Neural progenitor cell (in vitro differentiated cells): Measurements from ENCODE around the gene NINJ2. TPM values are rescaled to one million over a fixed set of nuclear protein-coding genes. Genes with fewer than 3 reads are reported as not detected.
A peak's percentile ranks its signal among the peaks of the same experiment; 100 is the strongest.
"Not testable (repeated sequence)": the region's sequence is repeated elsewhere in the genome, so short reads cannot be mapped to it uniquely, and the experiment has no call there.

Experiments
- DNase-seq: peaks from one replicate; pipeline ENCODE4 v3.0.0-alpha.2; 2016; ENCODE audit warnings: low spot score
- H2AFZ ChIP-seq: fragments of 200-600 bp; sonication (generic); replicated peaks from 2 replicates; pipeline ENCODE4 v1.6.1; 2016; ENCODE audit warnings: antibody characterized with exemption
- H3F3A ChIP-seq: fragments of 200-600 bp; sonication (generic); 2 replicates; pipeline ENCODE4 v1.6.1; 2016; ENCODE audit warnings: antibody characterized with exemption, low read depth
- H3K27ac ChIP-seq: fragments of 200-600 bp; sonication (generic); 2 replicates; pipeline ENCODE4 v1.5.1; 2016; ENCODE audit warnings: mild to moderate bottlenecking
- H3K27me3 ChIP-seq: fragments of 200-600 bp; sonication (generic); 2 replicates; pipeline ENCODE4 v1.6.1; 2016; ENCODE audit warnings: mild to moderate bottlenecking, moderate library complexity
- H3K36me3 ChIP-seq: fragments of 200-600 bp; sonication (generic); 2 replicates; pipeline ENCODE4 v1.5.1; 2016
- H3K4me1 ChIP-seq: fragments of 200-600 bp; sonication (generic); 2 replicates; pipeline ENCODE4 v1.6.1; 2016; ENCODE audit warnings: mixed run types
- H3K4me2 ChIP-seq: fragments of 200-600 bp; sonication (generic); 2 replicates; pipeline ENCODE4 v1.6.1; 2016
- H3K4me3 ChIP-seq: fragments of 200-600 bp; sonication (generic); 2 replicates; pipeline ENCODE4 v1.5.1; 2016
- H3K79me2 ChIP-seq: fragments of 200-600 bp; sonication (generic); 2 replicates; pipeline ENCODE4 v1.6.1; 2016; ENCODE audit warnings: low read depth
- H3K9ac ChIP-seq: fragments of 200-600 bp; sonication (generic); 2 replicates; pipeline ENCODE4 v1.6.1; 2016
- H3K9me3 ChIP-seq: fragments of 200-600 bp; sonication (generic); 2 replicates; pipeline ENCODE4 v1.5.1; 2016; ENCODE audit warnings: low read depth
- H4K20me1 ChIP-seq: fragments of 200-600 bp; sonication (generic); 2 replicates; pipeline ENCODE4 v1.6.1; 2016; ENCODE audit warnings: low read depth
- H3K27ac Mint-ChIP-seq: 3 replicates; pipeline ENCODE4 v1.8.0; 2021; ENCODE audit warnings: mixed read lengths
- H3K27me3 Mint-ChIP-seq: 2 replicates; pipeline ENCODE4 v1.8.0; 2022; ENCODE audit warnings: low read depth, mild to moderate bottlenecking, inconsistent platforms, moderate library complexity, mixed read lengths; ENCODE audit not compliant: insufficient read depth
- H3K36me3 Mint-ChIP-seq: 3 replicates; pipeline ENCODE4 v1.8.0; 2021; ENCODE audit warnings: mixed read lengths
- H3K4me1 Mint-ChIP-seq: 3 replicates; pipeline ENCODE4 v1.8.0; 2021; ENCODE audit warnings: mixed read lengths
- H3K4me3 Mint-ChIP-seq: 3 replicates; pipeline ENCODE4 v1.8.0; 2021; ENCODE audit warnings: mild to moderate bottlenecking, moderate library complexity, mixed read lengths
- H3K9me3 Mint-ChIP-seq: 3 replicates; pipeline ENCODE4 v1.8.0; 2020; ENCODE audit warnings: mixed read lengths
- EZH2 ChIP-seq: fragments of 200-600 bp; sonication (generic); IDR thresholded peaks from 2 replicates; pipeline ENCODE4 v1.6.1; 2017; ENCODE audit warnings: antibody characterized with exemption, mild to moderate bottlenecking, moderate library complexity
- EZH2phosphoT487 ChIP-seq: fragments of 200-600 bp; sonication (generic); IDR thresholded peaks from 2 replicates; pipeline ENCODE4 v1.6.1; 2017; ENCODE audit warnings: antibody characterized with exemption
- total RNA-seq: library from RNA; depleted of rRNA; stranded (reverse); fragments of >200 nt; gene quantifications from 2 replicates; pipeline ENCODE4 v1.2.3, GENCODE V29; 2015; ENCODE audit warnings: low replicate concordance
- TF ChIP-seq, protein P1 (sequence below): fragments of 200-600 bp; sonication (generic); IDR thresholded peaks from 2 replicates; pipeline ENCODE4 v1.5.1; 2017; ENCODE audit warnings: antibody characterized with exemption, mild to moderate bottlenecking

Gene NINJ2
- total RNA-seq, 1 donor from 2014 or later, result not detected

DNA sequence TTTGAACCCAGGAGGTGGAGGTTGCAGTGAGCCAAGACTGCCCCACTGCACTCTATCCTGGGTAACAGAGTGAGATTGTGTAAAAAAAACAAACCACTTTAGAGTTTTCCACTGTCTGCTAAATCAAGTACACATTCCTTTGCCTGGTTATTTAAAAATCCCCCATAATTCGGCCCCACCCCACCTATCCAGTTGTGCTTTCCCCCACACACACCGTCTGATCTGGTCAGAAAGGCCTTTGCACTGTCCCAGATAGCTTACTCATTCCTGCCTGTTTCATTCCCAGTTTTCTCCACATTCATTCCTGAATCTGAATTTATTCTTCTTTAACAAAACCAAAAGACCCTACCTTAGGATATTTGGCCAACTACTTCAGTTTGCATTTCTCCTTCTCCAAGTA, 29.5 kb downstream of the NINJ2 start:
- no peak overlapping the region for H3K4me3 ChIP-seq
- Mint-ChIP-seq H3K4me3 (no peak overlapping the region), H3K27ac (no peak overlapping the region), H3K4me1 (peaks cover 30% of the 10 kb centered on the region), H3K9me3 (no peaks in the 10 kb centered on the region), H3K36me3 (no peaks in the 10 kb centered on the region), H3K27me3 (peaks cover 2% of the 10 kb centered on the region)
- H3K9me3 ChIP-seq, result no peaks in the 10 kb centered on the region
- peaks cover 34% of the 10 kb centered on the region for H3F3A ChIP-seq
- no peaks in the 10 kb centered on the region for H4K20me1 ChIP-seq
- no peak overlapping the region for H3K27ac ChIP-seq
- no peak overlapping the region for H3K9ac ChIP-seq
- H3K4me1 ChIP-seq, result peaks cover 18% of the 10 kb centered on the region
- no peak for DNase-seq
- TF ChIP-seq, protein P1, sequence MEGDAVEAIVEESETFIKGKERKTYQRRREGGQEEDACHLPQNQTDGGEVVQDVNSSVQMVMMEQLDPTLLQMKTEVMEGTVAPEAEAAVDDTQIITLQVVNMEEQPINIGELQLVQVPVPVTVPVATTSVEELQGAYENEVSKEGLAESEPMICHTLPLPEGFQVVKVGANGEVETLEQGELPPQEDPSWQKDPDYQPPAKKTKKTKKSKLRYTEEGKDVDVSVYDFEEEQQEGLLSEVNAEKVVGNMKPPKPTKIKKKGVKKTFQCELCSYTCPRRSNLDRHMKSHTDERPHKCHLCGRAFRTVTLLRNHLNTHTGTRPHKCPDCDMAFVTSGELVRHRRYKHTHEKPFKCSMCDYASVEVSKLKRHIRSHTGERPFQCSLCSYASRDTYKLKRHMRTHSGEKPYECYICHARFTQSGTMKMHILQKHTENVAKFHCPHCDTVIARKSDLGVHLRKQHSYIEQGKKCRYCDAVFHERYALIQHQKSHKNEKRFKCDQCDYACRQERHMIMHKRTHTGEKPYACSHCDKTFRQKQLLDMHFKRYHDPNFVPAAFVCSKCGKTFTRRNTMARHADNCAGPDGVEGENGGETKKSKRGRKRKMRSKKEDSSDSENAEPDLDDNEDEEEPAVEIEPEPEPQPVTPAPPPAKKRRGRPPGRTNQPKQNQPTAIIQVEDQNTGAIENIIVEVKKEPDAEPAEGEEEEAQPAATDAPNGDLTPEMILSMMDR, result no peak
- TF ChIP-seq EZH2, result no peak
- no peak for TF ChIP-seq EZH2phosphoT487
- H3K36me3 ChIP-seq, result no peaks in the 10 kb centered on the region
- no peaks in the 10 kb centered on the region for H3K27me3 ChIP-seq
- H2AFZ ChIP-seq, result no peak overlapping the region
- H3K4me2 ChIP-seq, result no peak overlapping the region
- H3K79me2 ChIP-seq, result no peaks in the 10 kb centered on the region

DNA sequence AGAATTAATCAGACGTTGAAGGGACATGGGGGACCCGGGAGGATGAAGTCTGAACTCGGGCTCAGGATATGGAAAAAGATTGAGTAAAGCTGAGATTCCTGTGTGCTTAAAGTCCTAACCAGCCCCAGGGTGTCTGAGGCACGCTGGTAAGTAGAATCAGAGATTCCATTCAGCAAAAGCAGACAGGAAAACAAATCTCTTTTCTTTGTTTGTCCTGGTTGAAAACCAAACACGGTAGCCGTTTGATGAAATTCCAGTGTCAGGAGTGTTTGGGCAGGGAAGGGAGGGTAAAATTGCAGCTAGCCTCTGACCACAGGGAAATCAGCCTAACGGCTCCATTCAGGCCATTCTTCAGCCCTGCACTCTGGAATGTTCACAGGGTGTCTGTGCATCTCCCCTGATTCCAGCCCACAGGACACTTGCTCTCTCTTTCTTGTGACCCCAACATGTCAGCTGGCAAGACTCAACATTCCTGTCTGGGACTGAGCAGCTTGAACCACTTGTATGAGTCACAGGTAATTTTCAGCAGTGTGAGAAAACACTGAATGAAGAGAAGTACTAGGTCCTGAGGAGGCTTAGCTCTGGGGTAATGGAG, 31.0 kb downstream of the NINJ2 start:
- no peaks in the 10 kb centered on the region for H3K36me3 ChIP-seq
- peaks cover 18% of the 10 kb centered on the region for H3K4me1 ChIP-seq
- no peaks in the 10 kb centered on the region for H3K79me2 ChIP-seq
- H3K27ac ChIP-seq, result peak overlapping the region; percentile 73
- H3K27me3 ChIP-seq, result no peaks in the 10 kb centered on the region
- peak overlapping the region; percentile 43 for H3K27ac Mint-ChIP-seq
- no peak for TF ChIP-seq EZH2phosphoT487
- TF ChIP-seq, protein P1, result no peak
- TF ChIP-seq EZH2, result no peak
- peaks cover 2% of the 10 kb centered on the region for H3K27me3 Mint-ChIP-seq
- H3K4me1 Mint-ChIP-seq, result peaks cover 32% of the 10 kb centered on the region
- peak; percentile 77 for DNase-seq
- peak overlapping the region; percentile 30 for H3K4me3 Mint-ChIP-seq
- no peak overlapping the region for H3K9ac ChIP-seq
- peak overlapping the region; percentile 68 for H3K4me2 ChIP-seq
- peak overlapping the region; percentile 77 for H2AFZ ChIP-seq
- H3F3A ChIP-seq, result peaks cover 34% of the 10 kb centered on the region
- H3K4me3 ChIP-seq, result peak overlapping the region; percentile 4
- no peaks in the 10 kb centered on the region for H3K9me3 Mint-ChIP-seq
- H3K9me3 ChIP-seq, result no peaks in the 10 kb centered on the region
- no peaks in the 10 kb centered on the region for H4K20me1 ChIP-seq
- no peaks in the 10 kb centered on the region for H3K36me3 Mint-ChIP-seq

DNA sequence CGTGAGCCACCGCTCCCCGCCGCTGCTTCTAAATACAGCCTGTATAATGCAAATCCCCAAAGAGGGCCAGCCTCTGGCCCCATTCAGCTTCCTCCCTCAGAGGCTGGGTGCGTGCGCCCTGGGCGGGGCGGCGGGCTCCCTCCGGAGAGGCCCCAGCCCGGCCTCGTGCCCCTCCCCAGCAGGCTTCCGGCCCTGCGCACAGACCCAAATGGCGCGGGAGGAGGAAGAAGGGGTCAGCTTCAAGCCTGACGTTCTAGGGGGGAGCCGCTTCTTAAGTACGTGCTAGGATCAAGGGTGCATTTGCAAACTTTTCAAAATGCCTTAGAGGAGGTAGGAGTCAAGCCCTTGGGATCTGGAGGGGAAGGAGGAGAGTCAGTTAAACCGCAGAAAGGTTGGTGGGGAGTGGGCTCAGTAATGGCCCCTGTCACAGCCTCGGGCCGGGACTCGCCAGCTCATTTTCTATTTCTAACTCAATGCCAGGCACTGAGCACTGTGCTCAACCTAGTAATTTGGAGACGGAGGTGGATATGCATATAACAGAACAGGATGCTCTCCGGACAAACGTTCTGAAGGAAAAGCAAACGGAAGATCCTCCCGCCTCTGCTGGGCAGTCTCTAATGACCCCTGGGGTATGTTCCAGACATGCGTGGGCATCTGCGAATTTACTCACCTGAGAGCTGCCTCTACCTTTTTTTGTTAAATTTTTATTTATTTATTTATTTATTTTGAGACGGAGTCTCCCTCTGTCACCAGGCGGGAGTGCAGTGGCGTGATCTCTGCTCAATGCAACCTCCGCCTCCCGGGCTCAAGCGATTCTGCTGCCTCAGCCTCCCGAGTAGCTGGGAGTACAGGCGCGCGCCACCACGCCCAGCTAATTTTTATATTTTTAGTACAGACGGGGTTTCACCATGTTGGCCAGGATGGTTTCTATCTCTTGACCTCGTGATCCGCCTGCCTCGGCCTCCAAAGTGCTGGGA, 32.3 kb downstream of the NINJ2 start:
- no peaks in the 10 kb centered on the region for H3K27me3 ChIP-seq
- Mint-ChIP-seq H3K27me3 (peaks cover 2% of the 10 kb centered on the region), H3K4me1 (peaks cover 33% of the 10 kb centered on the region), H3K4me3 (no peak overlapping the region), H3K9me3 (no peaks in the 10 kb centered on the region), H3K36me3 (no peaks in the 10 kb centered on the region), H3K27ac (no peak overlapping the region)
- no peaks in the 10 kb centered on the region for H4K20me1 ChIP-seq
- no peaks in the 10 kb centered on the region for H3K9me3 ChIP-seq
- H3K9ac ChIP-seq, result no peak overlapping the region
- H3K79me2 ChIP-seq, result no peaks in the 10 kb centered on the region
- H3K27ac ChIP-seq, result no peak overlapping the region
- TF ChIP-seq, protein P1, result no peak
- TF ChIP-seq EZH2, result no peak
- TF ChIP-seq EZH2phosphoT487, result no peak
- H3F3A ChIP-seq, result peaks cover 34% of the 10 kb centered on the region
- H3K4me3 ChIP-seq, result peak overlapping the region; percentile 6
- H3K36me3 ChIP-seq, result no peaks in the 10 kb centered on the region
- peak overlapping the region; percentile 91 for H2AFZ ChIP-seq
- H3K4me1 ChIP-seq, result peaks cover 18% of the 10 kb centered on the region
- DNase-seq, result peak; percentile 22
- H3K4me2 ChIP-seq, result peak overlapping the region; percentile 16

DNA sequence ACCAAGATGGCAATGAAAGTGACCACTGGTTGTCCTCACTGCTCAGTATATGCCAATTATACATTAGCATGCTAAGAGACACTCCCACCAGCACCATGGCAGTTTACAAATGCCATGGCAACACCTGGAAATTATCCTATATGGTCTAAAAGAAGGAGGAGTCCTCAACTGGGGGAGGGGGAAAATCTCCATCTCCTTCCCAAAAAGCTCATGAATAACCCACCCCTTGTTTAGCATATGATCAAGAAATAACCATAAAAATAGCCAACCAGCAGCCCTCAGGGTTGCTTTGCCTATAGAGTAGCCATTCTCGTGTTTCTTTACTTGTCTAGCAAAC, 34.5 kb downstream of the NINJ2 start:
- H3K27me3 Mint-ChIP-seq, H3K79me2 ChIP-seq, H3K9me3 Mint-ChIP-seq, H3K27me3 ChIP-seq, H3K36me3 ChIP-seq, H3K27ac Mint-ChIP-seq, H3K27ac ChIP-seq, H3K9ac ChIP-seq, DNase-seq, H4K20me1 ChIP-seq, H2AFZ ChIP-seq, H3K9me3 ChIP-seq, H3K36me3 Mint-ChIP-seq, H3K4me2 ChIP-seq, H3K4me3 ChIP-seq, H3K4me3 Mint-ChIP-seq: not testable (repeated sequence)
- peaks cover 29% of the 10 kb centered on the region for H3K4me1 Mint-ChIP-seq
- peaks cover 34% of the 10 kb centered on the region for H3F3A ChIP-seq
- H3K4me1 ChIP-seq, result peaks cover 23% of the 10 kb centered on the region
